ENCODE data around the gene FBP2. TPM values are rescaled to one million over a fixed set of nuclear protein-coding genes. Genes with fewer than 3 reads are reported as not detected.

Gene FBP2
- total RNA-seq, 1 donor from 2014 or later: not detected

- no peak for TF ChIP-seq CTCF (IDR thresholded peaks at IDR 0.05; ENCODE audit: insufficient read depth, low read length, severe bottlenecking)
- DNase-seq (ENCODE audit: low read depth): no peak
- FAIRE-seq: no peak
- Histone ChIP-seq H3K36me3 (ENCODE audit: control insufficient read depth, insufficient read depth, low read length) (no peaks in the 10 kb centered on the region), H3K27me3 (ENCODE audit: control insufficient read depth, insufficient read depth, low read length) (no peaks in the 10 kb centered on the region), H3K4me3 (ENCODE audit: low read depth, low read length) (no peak overlapping the region)
Measured at GRCh38 chr9:94538908-94539307, 54.7 kb downstream of the FBP2 start.

GRCh38 chr9:94534901-94535300 is 58.7 kb downstream of the FBP2 start:
- DNase-seq (ENCODE audit: low read depth): no peak
- no peak overlapping the region for H3K4me3 ChIP-seq (ENCODE audit: low read depth, low read length)
- TF ChIP-seq CTCF (IDR thresholded peaks at IDR 0.05; ENCODE audit: insufficient read depth, low read length, severe bottlenecking): no peak
- H3K36me3 ChIP-seq (ENCODE audit: control insufficient read depth, insufficient read depth, low read length): no peaks in the 10 kb centered on the region
- FAIRE-seq: no peak
- no peaks in the 10 kb centered on the region for H3K27me3 ChIP-seq (ENCODE audit: control insufficient read depth, insufficient read depth, low read length)

- TF ChIP-seq CTCF (IDR thresholded peaks at IDR 0.05; ENCODE audit: insufficient read depth, low read length, severe bottlenecking): no peak
- Histone ChIP-seq H3K36me3 (ENCODE audit: control insufficient read depth, insufficient read depth, low read length) (no peaks in the 10 kb centered on the region), H3K27me3 (ENCODE audit: control insufficient read depth, insufficient read depth, low read length) (no peaks in the 10 kb centered on the region), H3K4me3 (ENCODE audit: low read depth, low read length) (no peak overlapping the region)
- DNase-seq (ENCODE audit: low read depth) (no peak), FAIRE-seq (no peak)
Measured at GRCh38 chr9:94533601-94534000, 60.0 kb downstream of the FBP2 start.

GRCh38 chr9:94533155-94533554 is 60.5 kb downstream of the FBP2 start:
- H3K27me3 ChIP-seq (ENCODE audit: control insufficient read depth, insufficient read depth, low read length): no peaks in the 10 kb centered on the region
- H3K36me3 ChIP-seq (ENCODE audit: control insufficient read depth, insufficient read depth, low read length): no peaks in the 10 kb centered on the region
- no peak overlapping the region for H3K4me3 ChIP-seq (ENCODE audit: low read depth, low read length)
- DNase-seq (ENCODE audit: low read depth) (no peak), FAIRE-seq (no peak)
- no peak for TF ChIP-seq CTCF (IDR thresholded peaks at IDR 0.05; ENCODE audit: insufficient read depth, low read length, severe bottlenecking)

GRCh38 chr9:94528886-94529285 is 64.7 kb downstream of the FBP2 start:
- Histone ChIP-seq H3K27me3 (ENCODE audit: control insufficient read depth, insufficient read depth, low read length) (no peaks in the 10 kb centered on the region), H3K4me3 (ENCODE audit: low read depth, low read length) (no peak overlapping the region), H3K36me3 (ENCODE audit: control insufficient read depth, insufficient read depth, low read length) (no peaks in the 10 kb centered on the region)
- TF ChIP-seq CTCF (IDR thresholded peaks at IDR 0.05; ENCODE audit: insufficient read depth, low read length, severe bottlenecking): no peak
- DNase-seq (ENCODE audit: low read depth) (no peak), FAIRE-seq (no peak)

- no peak for TF ChIP-seq CTCF (IDR thresholded peaks at IDR 0.05; ENCODE audit: insufficient read depth, low read length, severe bottlenecking)
- Histone ChIP-seq H3K4me3 (ENCODE audit: low read depth, low read length) (no peak overlapping the region), H3K36me3 (ENCODE audit: control insufficient read depth, insufficient read depth, low read length) (no peaks in the 10 kb centered on the region), H3K27me3 (ENCODE audit: control insufficient read depth, insufficient read depth, low read length) (no peaks in the 10 kb centered on the region)
- no peak for FAIRE-seq
- DNase-seq (ENCODE audit: low read depth): no peak
Measured at GRCh38 chr9:94526951-94527350, 66.7 kb downstream of the FBP2 start.
